PC-9 (cell line): ENCODE data around the gene PRLR. TPM values are rescaled to one million over a fixed set of nuclear protein-coding genes. Genes with fewer than 3 reads are reported as not detected.

Source experiments
- BruUV-seq: library from RNA; stranded (reverse); fragments of 400-500 nt; replicated peaks from 2 replicates; lab custom pipeline; 2021; lab: Mats Ljungman, UMichigan
- CTCF ChIA-PET: fragments of 300-600 bp; sonication (Branson Sonifier 250); formaldehyde crosslinking; loops from one replicate; lab custom pipeline; 2022; ENCODE audit warnings: antibody characterized with exemption; lab: Charles Lee
- POLR2A ChIA-PET: fragments of 300-600 bp; sonication (Branson Sonifier 250); formaldehyde crosslinking; loops from one replicate; lab custom pipeline; 2022; ENCODE audit warnings: antibody characterized with exemption; ENCODE audit not compliant: unreplicated experiment; lab: Charles Lee
- DNase-seq, 2 experiments: peaks; one replicate each; pipeline versions ENCODE4 v3.0.0 to v3.0.0-alpha.2; 2015 to 2022; ENCODE audit warnings: mixed read lengths in 1 of 2
- H2AFZ ChIP-seq: fragments of 200-600 bp; sonication (generic); 2 replicates; pipeline ENCODE4 v1.8.1; 2017; ENCODE audit warnings: antibody characterized with exemption
- H3F3A ChIP-seq: fragments of 200-600 bp; sonication (generic); 2 replicates; pipeline ENCODE4 v1.8.1; 2017; ENCODE audit warnings: antibody characterized with exemption, mild to moderate bottlenecking, low read depth; ENCODE audit not compliant: insufficient read depth
- H3K27ac ChIP-seq: fragments of 200-600 bp; sonication (generic); 2 replicates; pipeline ENCODE4 v1.6.1; 2016; ENCODE audit warnings: mixed run types
- H3K27me3 ChIP-seq: fragments of 200-600 bp; sonication (generic); 2 replicates; pipeline ENCODE4 v1.6.1; 2016; ENCODE audit warnings: low read depth, mixed run types; ENCODE audit not compliant: insufficient read depth
- H3K36me3 ChIP-seq: fragments of 200-600 bp; sonication (generic); 2 replicates; pipeline ENCODE4 v1.6.1; 2016; ENCODE audit warnings: low read depth, mixed run types
- H3K4me1 ChIP-seq: fragments of 200-600 bp; sonication (generic); replicated peaks from 2 replicates; pipeline ENCODE4 v1.6.1; 2016; ENCODE audit warnings: mixed run types; ENCODE audit not compliant: insufficient read depth
- H3K4me2 ChIP-seq: fragments of 200-600 bp; sonication (generic); 2 replicates; pipeline ENCODE4 v1.6.1; 2017; ENCODE audit warnings: mixed run types
- H3K4me3 ChIP-seq: fragments of 200-600 bp; sonication (generic); 2 replicates; pipeline ENCODE4 v1.6.1; 2016; ENCODE audit warnings: mixed run types
- H3K79me2 ChIP-seq: fragments of 200-600 bp; sonication (generic); 2 replicates; pipeline ENCODE4 v1.6.1; 2017; ENCODE audit warnings: low read depth, mixed run types
- H3K9me2 ChIP-seq: fragments of 200-600 bp; sonication (generic); 2 replicates; pipeline ENCODE4 v1.8.1; 2017; ENCODE audit warnings: mild to moderate bottlenecking; ENCODE audit not compliant: insufficient read depth
- H3K9me3 ChIP-seq: fragments of 200-600 bp; sonication (generic); 2 replicates; pipeline ENCODE4 v1.8.1; 2016; ENCODE audit warnings: low read depth; ENCODE audit not compliant: insufficient read depth
- H4K20me1 ChIP-seq: fragments of 200-600 bp; sonication (generic); 2 replicates; pipeline ENCODE4 v1.8.1; 2017; ENCODE audit not compliant: insufficient read depth
- CTCF ChIP-seq: fragments of 200-600 bp; sonication (generic); conservative IDR thresholded peaks from 2 replicates; pipeline ENCODE4 v1.6.1; 2017; ENCODE audit warnings: mixed run types, antibody characterized with exemption, mild to moderate bottlenecking, moderate library complexity
- EZH2 ChIP-seq: fragments of 200-600 bp; sonication (generic); IDR thresholded peaks from 2 replicates; pipeline ENCODE4 v1.8.0; 2017; ENCODE audit warnings: antibody characterized with exemption, low read depth
- intact Hi-C: fragments of 100-400 bp; cut with micrococcal nuclease; formaldehyde crosslinking; loops from one replicate; pipeline ENCODE4 v1.10.0; 2022; ENCODE audit not compliant: unreplicated experiment
- total RNA-seq: library from RNA; stranded (reverse); gene quantifications from 2 replicates; pipeline ENCODE4 v1.2.3, GENCODE V29; 2021

PRLR gene
- total RNA-seq, 1 experiment from 2014 or later = not detected

- Histone ChIP-seq H3K4me2 (no peak overlapping the region), H3K27ac (no peak overlapping the region), H2AFZ (no peak overlapping the region), H3K79me2 (no peaks in the 10 kb centered on the region), H4K20me1 (no peaks in the 10 kb centered on the region), H3K36me3 (no peaks in the 10 kb centered on the region), H3K4me3 (no peak overlapping the region), H3K9me3 (no peaks in the 10 kb centered on the region), H3F3A (no peaks in the 10 kb centered on the region), H3K9me2 (no peaks in the 10 kb centered on the region), H3K4me1 (no peaks in the 10 kb centered on the region), H3K27me3 (peaks cover 71% of the 10 kb centered on the region)
- intact Hi-C loops = loop anchor here (5.0 to 10.0 kb wide), 2 partner anchors 114 to 613 kb away; no protein-coding TSS in a partner anchor
- BruUV-seq = no TSS peak
- ChIA-PET CTCF (interaction anchor here (0.7 kb wide), 1 partner anchor 95 kb away, joined by 7 read pairs; no protein-coding TSS in a partner anchor), POLR2A (interaction anchor here (0.6 kb wide), 1 partner anchor 958 kb away, joined by 9 read pairs; no protein-coding TSS in a partner anchor)
- TF ChIP-seq CTCF (no peak), EZH2 (no peak)
- DNase-seq = peak in 1 of 2 experiments; percentile 23
Measured at GRCh38 chr5:35087991-35088390, 142.3 kb downstream of the PRLR start.

- Histone ChIP-seq H3K27me3 (peaks cover 47% of the 10 kb centered on the region), H3F3A (no peaks in the 10 kb centered on the region), H4K20me1 (no peaks in the 10 kb centered on the region), H3K4me3 (no peak overlapping the region), H3K9me2 (no peaks in the 10 kb centered on the region), H3K4me1 (no peaks in the 10 kb centered on the region), H3K36me3 (no peaks in the 10 kb centered on the region), H3K27ac (no peak overlapping the region), H2AFZ (no peak overlapping the region), H3K79me2 (no peaks in the 10 kb centered on the region), H3K4me2 (no peak overlapping the region), H3K9me3 (no peaks in the 10 kb centered on the region; the same call in 1 of the 2 replicates)
- no peak for TF ChIP-seq EZH2
- TF ChIP-seq CTCF = no peak
- CTCF ChIA-PET = no interaction called here
- POLR2A ChIA-PET = no interaction called here
- no peak for DNase-seq
- intact Hi-C loops = loop anchor here (10.0 kb wide), 1 partner anchor 608 kb away; no protein-coding TSS in a partner anchor
- BruUV-seq = no TSS peak
Measured at GRCh38 chr5:35083150-35083549, 147.1 kb downstream of the PRLR start.

GRCh38 chr5:35082530-35082929 is 147.8 kb downstream of the PRLR start:
- Histone ChIP-seq H3K36me3 (no peaks in the 10 kb centered on the region), H3K9me2 (no peaks in the 10 kb centered on the region), H3F3A (no peaks in the 10 kb centered on the region), H3K27me3 (peaks cover 43% of the 10 kb centered on the region), H3K4me3 (no peak overlapping the region), H3K27ac (no peak overlapping the region), H3K9me3 (no peaks in the 10 kb centered on the region; the same call in 1 of the 2 replicates), H3K79me2 (no peaks in the 10 kb centered on the region), H4K20me1 (no peaks in the 10 kb centered on the region), H2AFZ (no peak overlapping the region), H3K4me1 (no peaks in the 10 kb centered on the region), H3K4me2 (no peak overlapping the region)
- CTCF ChIA-PET = no interaction called here
- no peak for DNase-seq
- BruUV-seq = no TSS peak
- POLR2A ChIA-PET = no interaction called here
- intact Hi-C loops = loop anchor here (10.0 kb wide), 1 partner anchor 608 kb away; no protein-coding TSS in a partner anchor
- TF ChIP-seq CTCF = no peak
- TF ChIP-seq EZH2 = no peak
